ENCODE results near the gene MR1.

Gene MR1

GRCh38 chr1:181076852-181077251, 43.1 kb downstream of the MR1 start:
- TF ChIP-seq, protein P1, sequence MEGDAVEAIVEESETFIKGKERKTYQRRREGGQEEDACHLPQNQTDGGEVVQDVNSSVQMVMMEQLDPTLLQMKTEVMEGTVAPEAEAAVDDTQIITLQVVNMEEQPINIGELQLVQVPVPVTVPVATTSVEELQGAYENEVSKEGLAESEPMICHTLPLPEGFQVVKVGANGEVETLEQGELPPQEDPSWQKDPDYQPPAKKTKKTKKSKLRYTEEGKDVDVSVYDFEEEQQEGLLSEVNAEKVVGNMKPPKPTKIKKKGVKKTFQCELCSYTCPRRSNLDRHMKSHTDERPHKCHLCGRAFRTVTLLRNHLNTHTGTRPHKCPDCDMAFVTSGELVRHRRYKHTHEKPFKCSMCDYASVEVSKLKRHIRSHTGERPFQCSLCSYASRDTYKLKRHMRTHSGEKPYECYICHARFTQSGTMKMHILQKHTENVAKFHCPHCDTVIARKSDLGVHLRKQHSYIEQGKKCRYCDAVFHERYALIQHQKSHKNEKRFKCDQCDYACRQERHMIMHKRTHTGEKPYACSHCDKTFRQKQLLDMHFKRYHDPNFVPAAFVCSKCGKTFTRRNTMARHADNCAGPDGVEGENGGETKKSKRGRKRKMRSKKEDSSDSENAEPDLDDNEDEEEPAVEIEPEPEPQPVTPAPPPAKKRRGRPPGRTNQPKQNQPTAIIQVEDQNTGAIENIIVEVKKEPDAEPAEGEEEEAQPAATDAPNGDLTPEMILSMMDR (conservative IDR thresholded peaks at IDR 0.05) = no peak

DNA sequence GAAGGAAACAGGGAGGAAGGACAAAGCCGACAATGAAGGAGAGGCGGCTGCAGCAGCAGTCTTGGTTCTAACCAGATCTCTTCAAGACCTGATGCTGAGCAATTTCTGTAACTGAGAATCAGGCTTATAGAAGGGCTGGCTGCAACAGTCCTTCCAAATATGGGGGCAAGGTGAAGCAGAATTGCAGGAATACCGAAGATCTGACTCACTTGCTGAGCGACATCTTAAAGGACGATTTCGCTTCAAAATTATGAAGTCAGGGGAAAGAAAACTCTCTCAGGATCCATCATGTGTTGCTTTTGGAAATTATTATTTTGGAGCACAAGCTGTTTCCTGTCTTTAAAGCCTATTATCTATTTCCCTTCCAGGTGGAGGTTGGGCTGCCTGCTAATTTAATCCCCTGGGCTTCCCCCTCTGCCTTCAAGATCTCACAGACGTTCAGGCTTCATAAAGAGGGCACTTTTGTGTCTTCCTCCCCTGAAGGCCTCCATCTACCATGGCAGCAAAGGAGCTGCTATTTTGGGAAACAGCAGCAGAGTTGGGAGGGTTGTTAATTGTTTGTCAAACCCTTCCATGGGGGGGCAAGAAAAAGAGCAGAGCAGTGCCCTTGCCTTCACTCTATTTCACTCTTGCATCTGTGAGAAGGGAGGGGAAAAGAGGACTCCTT, 43.9 kb downstream of the MR1 start:
- H3K27ac ChIP-seq = no peak overlapping the region
- TF ChIP-seq, protein P1 (conservative IDR thresholded peaks at IDR 0.05) = no peak

More at GRCh38 chr1:181076852-181077251, 43.1 kb downstream of the MR1 start:
- no peak overlapping the region for H3K27ac ChIP-seq

DNA sequence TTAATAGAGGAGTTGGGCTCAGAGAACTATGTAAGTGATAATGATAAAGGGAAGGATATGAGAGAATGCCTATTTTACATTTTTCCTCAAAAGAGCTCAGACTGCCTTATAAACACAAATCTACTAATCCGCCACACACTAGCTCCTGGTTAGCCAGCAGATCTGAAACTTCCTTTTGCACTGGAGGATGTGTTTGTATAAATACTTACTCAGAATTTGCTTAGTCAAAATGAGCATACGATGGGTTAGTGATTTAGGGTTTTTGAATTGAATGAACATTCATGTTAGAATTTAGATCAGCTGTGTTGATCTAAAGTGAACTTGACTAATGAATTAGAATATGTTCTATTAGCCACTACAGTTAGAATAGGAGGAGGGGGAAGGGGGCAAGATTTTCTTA, 45.6 kb downstream of the MR1 start:
- TF ChIP-seq, protein P1 (conservative IDR thresholded peaks at IDR 0.05) = no peak
- no peak overlapping the region for H3K27ac ChIP-seq

GRCh38 chr1:181079920-181080319, 46.1 kb downstream of the MR1 start:
- TF ChIP-seq, protein P1 (conservative IDR thresholded peaks at IDR 0.05) = no peak
- no peak overlapping the region for H3K27ac ChIP-seq

DNA sequence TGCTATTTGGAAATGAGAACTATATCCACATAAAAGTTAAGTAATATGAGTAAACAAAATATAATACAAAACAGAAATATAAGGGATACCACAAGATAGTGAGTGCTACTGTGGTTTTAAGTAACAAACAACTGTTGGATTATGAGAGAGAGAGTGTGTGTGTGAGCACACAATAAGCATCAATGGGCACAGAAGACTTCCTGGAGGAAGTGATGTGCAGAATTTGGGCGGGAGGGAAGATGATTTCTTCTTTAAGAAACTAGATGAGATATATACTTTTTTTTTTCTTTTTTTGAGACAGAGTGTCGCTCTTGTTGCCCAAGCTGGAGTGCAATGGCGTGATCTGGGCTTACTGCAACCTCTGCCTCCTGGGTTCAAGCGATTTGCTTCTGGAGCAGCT, 46.8 kb downstream of the MR1 start:
- TF ChIP-seq, protein P1 (conservative IDR thresholded peaks at IDR 0.05) = no peak
- no peak overlapping the region for H3K27ac ChIP-seq

GRCh38 chr1:181081395-181081794, 47.6 kb downstream of the MR1 start:
- no peak overlapping the region for H3K27ac ChIP-seq
- TF ChIP-seq, protein P1 (conservative IDR thresholded peaks at IDR 0.05) = no peak

DNA sequence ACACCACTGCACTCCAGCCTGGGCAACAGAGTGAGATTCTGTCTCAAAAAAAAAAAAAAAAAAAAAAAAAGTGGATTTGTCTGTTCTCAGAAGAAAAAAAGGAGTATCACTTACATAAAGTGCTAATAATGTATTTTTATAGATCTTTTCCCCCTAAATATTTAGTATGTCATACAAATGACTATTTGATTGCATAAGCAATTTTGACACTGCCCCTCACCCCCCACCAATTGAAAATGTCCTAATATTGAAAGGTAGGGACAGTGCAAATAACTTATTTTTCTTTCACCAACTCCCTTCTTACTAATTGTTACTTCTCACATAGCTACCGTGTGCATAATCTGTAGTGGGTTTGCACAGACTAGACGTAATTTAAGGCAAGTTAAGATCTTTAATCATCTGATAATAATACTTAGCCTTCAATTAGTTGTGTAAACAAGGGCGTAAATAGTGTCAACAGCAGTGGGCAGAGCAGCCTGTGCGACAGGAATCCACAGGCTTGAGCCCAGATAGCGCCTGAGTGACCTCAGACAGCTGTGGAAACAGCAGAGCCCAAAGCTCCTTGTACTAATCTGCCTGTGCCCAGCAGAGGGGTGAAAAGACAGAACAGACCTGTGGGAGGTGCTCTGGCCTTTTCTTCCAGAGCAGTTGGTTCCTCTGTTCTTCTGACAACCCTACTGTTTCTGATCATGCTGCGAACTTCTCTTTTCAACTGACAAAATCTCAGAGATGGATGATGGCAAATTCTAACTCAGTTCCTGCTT, 50.2 kb downstream of the MR1 start:
- no peak overlapping the region for H3K27ac ChIP-seq
- TF ChIP-seq, protein P1 (conservative IDR thresholded peaks at IDR 0.05) = peak; percentile 55

All from VCaP (cell line).